Spleen (tissue), 7 donors: ENCODE data around the gene OLFML3.

Experiments
- POLR2A ChIP-seq, 3 donors: fragments of 450-650 bp; IDR thresholded peaks; one replicate each; pipeline ENCODE4 v1.5.1; 2017; ENCODE audit warnings: antibody characterized with exemption in 3 of 3, mild to moderate bottlenecking in 1 of 3
- POLR2AphosphoS5 ChIP-seq, 3 donors: sonication (generic); formaldehyde crosslinking; IDR thresholded peaks; one replicate each; pipeline ENCODE4 v1.5.1; 2017; ENCODE audit warnings: antibody characterized with exemption in 3 of 3
- TF ChIP-seq, protein P1 (sequence below), 11 experiments: fragments of 200-600 bp in 7 of 11; fragments of 450-650 bp in 4 of 11; sonication (generic) in 4 of 11; IDR thresholded peaks in 8 of 11; conservative IDR thresholded peaks in 3 of 11; 1 replicate in 7 of 11; 2 replicates in 4 of 11; pipeline versions ENCODE4 v1.4.0 to v1.8.0; 2016 to 2021; ENCODE audit warnings: antibody characterized with exemption in 11 of 11, inconsistent platforms in 4 of 11, mild to moderate bottlenecking in 1 of 11
- donor health status: DM: no; HTN: no; CAD: no; lungs with moderate emphysema.
- donor health status: DM: no; HTN: no; CAD: no.
- donor health status: DM: no; HTN: no; CAD: no.

DNA sequence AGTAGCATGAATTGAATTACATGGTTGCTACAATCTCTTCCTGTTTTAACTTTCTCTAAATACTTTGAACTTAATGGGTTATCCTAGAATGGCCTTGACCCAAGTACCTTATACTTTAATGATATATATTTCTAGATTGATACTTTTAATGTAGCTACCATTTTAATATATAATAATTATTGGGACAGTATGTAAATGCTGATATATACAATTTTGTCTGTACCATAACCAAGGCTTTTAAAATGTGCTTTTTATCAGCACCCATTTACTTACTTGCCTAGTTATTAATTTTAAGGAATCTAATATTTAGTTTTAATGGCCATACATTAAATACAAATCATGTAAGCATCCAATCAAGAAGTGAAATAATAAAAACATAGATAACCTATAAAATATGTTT lies 36.7 kb upstream of the OLFML3 start:
- TF ChIP-seq, protein P1, sequence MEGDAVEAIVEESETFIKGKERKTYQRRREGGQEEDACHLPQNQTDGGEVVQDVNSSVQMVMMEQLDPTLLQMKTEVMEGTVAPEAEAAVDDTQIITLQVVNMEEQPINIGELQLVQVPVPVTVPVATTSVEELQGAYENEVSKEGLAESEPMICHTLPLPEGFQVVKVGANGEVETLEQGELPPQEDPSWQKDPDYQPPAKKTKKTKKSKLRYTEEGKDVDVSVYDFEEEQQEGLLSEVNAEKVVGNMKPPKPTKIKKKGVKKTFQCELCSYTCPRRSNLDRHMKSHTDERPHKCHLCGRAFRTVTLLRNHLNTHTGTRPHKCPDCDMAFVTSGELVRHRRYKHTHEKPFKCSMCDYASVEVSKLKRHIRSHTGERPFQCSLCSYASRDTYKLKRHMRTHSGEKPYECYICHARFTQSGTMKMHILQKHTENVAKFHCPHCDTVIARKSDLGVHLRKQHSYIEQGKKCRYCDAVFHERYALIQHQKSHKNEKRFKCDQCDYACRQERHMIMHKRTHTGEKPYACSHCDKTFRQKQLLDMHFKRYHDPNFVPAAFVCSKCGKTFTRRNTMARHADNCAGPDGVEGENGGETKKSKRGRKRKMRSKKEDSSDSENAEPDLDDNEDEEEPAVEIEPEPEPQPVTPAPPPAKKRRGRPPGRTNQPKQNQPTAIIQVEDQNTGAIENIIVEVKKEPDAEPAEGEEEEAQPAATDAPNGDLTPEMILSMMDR (IDR thresholded peaks at IDR 0.05 in 8 of 11, conservative IDR thresholded peaks at IDR 0.05 in 3 of 11): no peak
- no peak for TF ChIP-seq POLR2A (IDR thresholded peaks at IDR 0.05)
- no peak for TF ChIP-seq POLR2AphosphoS5 (IDR thresholded peaks at IDR 0.05)
